Endothelial cell of umbilical vein (primary cell): Measurements from ENCODE around the gene PCGF6. TPM values are rescaled to one million over a fixed set of nuclear protein-coding genes. Genes with fewer than 3 reads are reported as not detected.

Experiments
- BruUV-seq: library from RNA; stranded (reverse); fragments of 400-500 nt; replicated peaks from 2 replicates; lab custom pipeline; 2021; lab: Mats Ljungman, UMichigan
- CTCF ChIA-PET: fragments of 300-600, 350-600 bp; sonication (Branson Sonifier 250); formaldehyde crosslinking; loops from one replicate; lab custom pipeline; 2021; ENCODE audit warnings: antibody characterized with exemption, inconsistent platforms; lab: Charles Lee
- POLR2A ChIA-PET: fragments of 300-600, 350-600 bp; sonication (Branson Sonifier 250); formaldehyde crosslinking; loops from one replicate; lab custom pipeline; 2021; ENCODE audit warnings: antibody characterized with exemption, inconsistent platforms; lab: Charles Lee
- DNase-seq: peaks from one replicate; pipeline ENCODE4 v3.0.0-alpha.2; 2011; ENCODE audit warnings: low read depth, low spot score
- FAIRE-seq: peaks from 2 replicates; lab custom pipeline; 2011; peaks lifted over from hg19 to GRCh38; lab: Jason Lieb, UNC
- H2AFZ ChIP-seq: 2 replicates; pipeline ENCODE4 v1.6.0; 2012; ENCODE audit warnings: low read depth, low read length, control low read depth, inconsistent platforms
- H3K27ac ChIP-seq: 2 replicates; pipeline ENCODE4 v1.5.1; 2011; ENCODE audit warnings: low read depth, mild to moderate bottlenecking, control low read depth, low read length, moderate library complexity; ENCODE audit not compliant: insufficient read depth
- H3K27me3 ChIP-seq, 2 experiments: 2 replicates each; pipeline versions ENCODE4 v1.6.0 to v1.6.1; 2011; ENCODE audit warnings: low read length in 2 of 2, mixed read lengths in 1 of 2; ENCODE audit not compliant: control insufficient read depth in 2 of 2, insufficient read depth in 2 of 2
- H3K36me3 ChIP-seq, 2 experiments: 2 replicates in 1 of 2; 3 replicates in 1 of 2; pipeline ENCODE4 v1.5.1; 2011; ENCODE audit warnings: low read length in 2 of 2, mild to moderate bottlenecking in 1 of 2, moderate library complexity in 1 of 2; ENCODE audit not compliant: control insufficient read depth in 2 of 2, insufficient read depth in 2 of 2; ENCODE audit errors: extremely low read depth in 1 of 2
- H3K4me1 ChIP-seq: 3 replicates; pipeline ENCODE4 v1.5.1; 2011; ENCODE audit warnings: mild to moderate bottlenecking, low read length; ENCODE audit not compliant: control insufficient read depth, insufficient read depth; ENCODE audit errors: extremely low read depth
- H3K4me2 ChIP-seq: 2 replicates; pipeline ENCODE4 v1.6.1; 2011; ENCODE audit warnings: low read length, control low read depth, mixed read lengths; ENCODE audit not compliant: insufficient read depth
- H3K4me3 ChIP-seq, 3 experiments: fragments of 200-600 bp in 1 of 3; sonication (generic), shearing (Covaris generic) in 1 of 3; replicated peaks in 1 of 3; 2 replicates each; pipeline ENCODE4 v1.5.1; 2011 to 2016; ENCODE audit warnings: control low read depth in 3 of 3, low read length in 3 of 3, mild to moderate bottlenecking in 2 of 3, inconsistent platforms in 1 of 3, low read depth in 1 of 3, moderate library complexity in 1 of 3; ENCODE audit not compliant: insufficient read depth in 1 of 3
- H3K79me2 ChIP-seq: 2 replicates; pipeline ENCODE4 v1.6.0; 2012; ENCODE audit warnings: low read length, inconsistent platforms; ENCODE audit not compliant: control insufficient read depth, insufficient read depth
- H3K9ac ChIP-seq: replicated peaks from 2 replicates; pipeline ENCODE3; 2011; ENCODE audit warnings: low read length, control low read depth; ENCODE audit not compliant: insufficient read depth; ENCODE audit errors: extremely low read depth
- H3K9me1 ChIP-seq: replicated peaks from 3 replicates; pipeline ENCODE4 v1.6.0; 2011; ENCODE audit warnings: mild to moderate bottlenecking, low read length; ENCODE audit not compliant: control insufficient read depth, insufficient read depth; ENCODE audit errors: extremely low read depth
- H3K9me3 ChIP-seq: replicated peaks from 2 replicates; pipeline ENCODE4 v1.5.1; 2012; ENCODE audit warnings: low read length, inconsistent platforms; ENCODE audit not compliant: control insufficient read depth, insufficient read depth
- H4K20me1 ChIP-seq: replicated peaks from 2 replicates; pipeline ENCODE3; 2011; ENCODE audit warnings: mild to moderate bottlenecking, low read length; ENCODE audit not compliant: control insufficient read depth, insufficient read depth; ENCODE audit errors: extremely low read depth
- EZH2 ChIP-seq: IDR thresholded peaks from 2 replicates; pipeline ENCODE4 v1.6.1; 2012; ENCODE audit warnings: borderline replicate concordance, low read depth, mild to moderate bottlenecking, moderate library complexity, low read length, inconsistent platforms; ENCODE audit not compliant: severe bottlenecking
- FOS ChIP-seq: IDR thresholded peaks from 2 replicates; pipeline ENCODE4 v1.6.1; 2011; ENCODE audit warnings: mild to moderate bottlenecking, low read length, moderate library complexity, borderline replicate concordance; ENCODE audit not compliant: insufficient read depth
- GATA2 ChIP-seq: IDR thresholded peaks from 2 replicates; pipeline ENCODE4 v1.7.0; 2011; ENCODE audit warnings: low read depth, mild to moderate bottlenecking, moderate library complexity, mixed read lengths, low read length; ENCODE audit not compliant: insufficient read length, insufficient read depth
- MAX ChIP-seq: IDR thresholded peaks from 2 replicates; pipeline ENCODE4 v1.6.1; 2011; ENCODE audit not compliant: insufficient read depth, insufficient read length
- MYC ChIP-seq: IDR thresholded peaks from one replicate; pipeline ENCODE4 v1.6.1; 2011; ENCODE audit warnings: mild to moderate bottlenecking, low read depth, low read length
- POLR2AphosphoS5 ChIP-seq: IDR thresholded peaks from 2 replicates; pipeline ENCODE4 v1.6.1; 2012; ENCODE audit warnings: low read depth, mild to moderate bottlenecking, control low read depth, low read length, moderate library complexity; ENCODE audit not compliant: insufficient read depth
- dilution Hi-C: fragments of 300-500 bp; cut with MboI; formaldehyde crosslinking; loops from one replicate; pipeline ENCODE4 v1.15.0; 2019; ENCODE audit warnings: low sequenced_read_pairs; ENCODE audit not compliant: extremely low pct_ligation_motif_present
- intact Hi-C: fragments of 100-400 bp; cut with micrococcal nuclease; formaldehyde crosslinking; loops from one replicate; pipeline ENCODE4 v1.10.0; 2022
- polyA plus RNA-seq, 4 experiments: library from polyadenylated mRNA; depleted of rRNA in 3 of 4; stranded (reverse) in 3 of 4; unstranded in 1 of 4; fragments of >200 nt; gene quantifications; 2 replicates each; pipeline versions ENCODE4 v1.2.1 to v1.2.3, GENCODE V29; 2011 to 2012; ENCODE audit warnings: missing spikeins in 1 of 4
- total RNA-seq: library from RNA; stranded (reverse); gene quantifications from 2 replicates; pipeline ENCODE4 v1.2.3, GENCODE V29; 2021
- TF ChIP-seq, protein P1 (sequence below), 2 donors: IDR thresholded peaks; 1 replicate in 1 of 2; 2 replicates in 1 of 2; pipeline ENCODE4 v1.5.1; 2011; ENCODE audit warnings: low read length in 2 of 2, mild to moderate bottlenecking in 2 of 2, moderate library complexity in 2 of 2, control low read depth in 1 of 2, inconsistent platforms in 1 of 2, low read depth in 1 of 2; ENCODE audit not compliant: insufficient read depth in 1 of 2; ENCODE audit errors: extremely low read depth in 1 of 2

Gene PCGF6
- total and polyA plus RNA-seq, 2 donors (not counting 3 experiments of a cell fraction or from before 2014, with no cell fraction given) = 3.8 to 11.3 TPM

DNA sequence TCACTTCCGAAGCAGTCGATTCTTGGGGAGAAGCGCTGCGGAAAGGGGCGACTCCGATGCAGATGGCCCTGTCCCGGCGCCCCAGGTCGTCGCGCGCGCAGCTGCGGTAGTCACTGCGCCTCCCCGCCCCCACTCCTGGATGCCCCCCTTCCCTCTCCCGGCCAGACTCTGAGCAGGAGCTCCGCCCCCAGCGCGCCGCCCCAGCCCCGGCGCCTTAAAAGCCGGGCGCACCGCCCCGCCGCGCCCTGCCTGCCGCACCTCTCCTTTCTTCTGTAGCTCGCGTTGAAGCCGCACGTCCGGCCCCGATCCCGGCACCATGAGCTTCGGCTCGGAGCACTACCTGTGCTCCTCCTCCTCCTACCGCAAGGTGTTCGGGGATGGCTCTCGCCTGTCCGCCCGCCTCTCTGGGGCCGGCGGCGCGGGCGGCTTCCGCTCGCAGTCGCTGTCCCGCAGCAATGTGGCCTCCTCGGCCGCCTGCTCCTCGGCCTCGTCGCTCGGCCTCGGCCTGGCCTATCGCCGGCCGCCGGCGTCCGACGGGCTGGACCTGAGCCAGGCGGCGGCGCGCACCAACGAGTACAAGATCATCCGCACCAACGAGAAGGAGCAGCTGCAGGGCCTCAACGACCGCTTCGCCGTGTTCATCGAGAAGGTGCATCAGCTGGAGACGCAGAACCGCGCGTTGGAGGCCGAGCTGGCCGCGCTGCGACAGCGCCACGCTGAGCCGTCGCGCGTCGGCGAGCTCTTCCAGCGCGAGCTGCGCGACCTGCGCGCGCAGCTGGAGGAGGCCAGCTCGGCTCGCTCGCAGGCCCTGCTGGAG, 73.8 kb downstream of the PCGF6 start, which contains the start of gene INA:
Gene INA, plus strand, starts transcription at position 243 of the 817 bp plus-strand sequence. Its CDS starts 74 bp downstream, at position 317.
- FAIRE-seq (no peak), DNase-seq (peak; percentile 28)
- dilution Hi-C loops (no loop called here), intact Hi-C loops (no loop called here)
- Histone ChIP-seq H3K79me2 (no peaks in the 10 kb centered on the region), H3K9ac (no peak within 1 kb of the TSS), H3K4me2 (peak within 1 kb of the TSS; percentile 45), H3K9me1 (no peaks in the 10 kb centered on the region), H3K9me3 (no peaks in the 10 kb centered on the region), H3K27me3 (peaks cover 36 to 46% of the 10 kb centered on the region in 2 experiments), H2AFZ (peak within 1 kb of the TSS; percentile 36), H3K4me3 (peak within 1 kb of the TSS in 2 of 3 experiments; percentile 14 to 20), H3K27ac (no peak within 1 kb of the TSS), H3K36me3 (no peaks in the 10 kb centered on the region), H4K20me1 (no peaks in the 10 kb centered on the region), H3K4me1 (peaks cover 12% of the 10 kb centered on the region)
- ChIA-PET CTCF (interaction anchor here (0.8 to 2.5 kb wide), 4 partner anchors 11 to 376 kb away, joined by 3 to 7 read pairs (median 4); no protein-coding TSS in a partner anchor), POLR2A (no interaction called here)
- BruUV-seq = no TSS peak
- TF ChIP-seq FOS (no peak), GATA2 (no peak), POLR2AphosphoS5 (no peak), MAX (peak; percentile 17), EZH2 (peak; percentile 90), MYC (no peak)
- TF ChIP-seq, protein P1, sequence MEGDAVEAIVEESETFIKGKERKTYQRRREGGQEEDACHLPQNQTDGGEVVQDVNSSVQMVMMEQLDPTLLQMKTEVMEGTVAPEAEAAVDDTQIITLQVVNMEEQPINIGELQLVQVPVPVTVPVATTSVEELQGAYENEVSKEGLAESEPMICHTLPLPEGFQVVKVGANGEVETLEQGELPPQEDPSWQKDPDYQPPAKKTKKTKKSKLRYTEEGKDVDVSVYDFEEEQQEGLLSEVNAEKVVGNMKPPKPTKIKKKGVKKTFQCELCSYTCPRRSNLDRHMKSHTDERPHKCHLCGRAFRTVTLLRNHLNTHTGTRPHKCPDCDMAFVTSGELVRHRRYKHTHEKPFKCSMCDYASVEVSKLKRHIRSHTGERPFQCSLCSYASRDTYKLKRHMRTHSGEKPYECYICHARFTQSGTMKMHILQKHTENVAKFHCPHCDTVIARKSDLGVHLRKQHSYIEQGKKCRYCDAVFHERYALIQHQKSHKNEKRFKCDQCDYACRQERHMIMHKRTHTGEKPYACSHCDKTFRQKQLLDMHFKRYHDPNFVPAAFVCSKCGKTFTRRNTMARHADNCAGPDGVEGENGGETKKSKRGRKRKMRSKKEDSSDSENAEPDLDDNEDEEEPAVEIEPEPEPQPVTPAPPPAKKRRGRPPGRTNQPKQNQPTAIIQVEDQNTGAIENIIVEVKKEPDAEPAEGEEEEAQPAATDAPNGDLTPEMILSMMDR (IDR thresholded peaks at IDR 0.05; ENCODE audit: extremely low read depth in 1 of 2, insufficient read depth in 1 of 2, low read depth in 1 of 2, low read length in 2 of 2) = peak in 1 of 2 donors; percentile 3
